Stimulated activated CD8-positive, alpha-beta memory T cell treated with anti-CD3 and anti-CD28 coated beads, Interleukin-12 subunit alpha, Interleukin-12 subunit beta, amount 100 ng/mL, for 24 hours (primary cell): ENCODE results near the gene GPANK1.
A peak's percentile ranks its signal among the peaks of the same experiment; 100 is the strongest.

Experiments
- DNase-seq: peaks from one replicate; pipeline ENCODE4 v3.0.0-alpha.2; 2020; ENCODE audit errors: extremely low read depth

GPANK1 gene

DNA sequence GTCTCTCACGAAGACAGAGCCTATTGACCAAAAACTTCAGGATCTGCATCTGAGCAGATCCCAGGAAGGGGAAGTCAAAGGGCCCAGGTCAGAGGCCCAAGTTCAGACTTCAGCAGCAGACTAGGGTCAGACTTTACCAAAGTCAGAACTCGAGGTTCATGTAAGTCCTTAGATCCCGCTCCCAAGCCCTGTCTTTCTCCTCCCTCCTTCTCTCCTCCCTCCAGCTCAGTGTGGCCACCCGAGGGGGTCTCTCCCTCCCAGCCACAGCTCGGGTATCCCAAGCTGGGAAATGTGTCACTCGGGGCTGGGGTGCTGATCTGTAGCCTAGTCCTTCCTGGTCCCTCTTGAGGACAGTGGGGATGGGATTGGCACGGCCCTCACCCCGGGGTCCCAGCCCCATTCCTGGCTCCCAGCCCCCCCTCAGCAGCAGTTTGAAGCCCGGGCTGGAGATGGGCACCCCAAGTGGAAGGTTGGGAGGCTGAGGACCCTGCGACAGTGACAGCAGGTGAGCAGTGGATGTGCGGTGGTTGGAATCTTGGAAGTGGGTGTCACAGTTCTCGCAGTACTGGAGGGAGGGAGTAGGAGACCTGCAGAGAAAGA is 2.6 kb downstream of the GPANK1 start:
- no peak for DNase-seq

DNA sequence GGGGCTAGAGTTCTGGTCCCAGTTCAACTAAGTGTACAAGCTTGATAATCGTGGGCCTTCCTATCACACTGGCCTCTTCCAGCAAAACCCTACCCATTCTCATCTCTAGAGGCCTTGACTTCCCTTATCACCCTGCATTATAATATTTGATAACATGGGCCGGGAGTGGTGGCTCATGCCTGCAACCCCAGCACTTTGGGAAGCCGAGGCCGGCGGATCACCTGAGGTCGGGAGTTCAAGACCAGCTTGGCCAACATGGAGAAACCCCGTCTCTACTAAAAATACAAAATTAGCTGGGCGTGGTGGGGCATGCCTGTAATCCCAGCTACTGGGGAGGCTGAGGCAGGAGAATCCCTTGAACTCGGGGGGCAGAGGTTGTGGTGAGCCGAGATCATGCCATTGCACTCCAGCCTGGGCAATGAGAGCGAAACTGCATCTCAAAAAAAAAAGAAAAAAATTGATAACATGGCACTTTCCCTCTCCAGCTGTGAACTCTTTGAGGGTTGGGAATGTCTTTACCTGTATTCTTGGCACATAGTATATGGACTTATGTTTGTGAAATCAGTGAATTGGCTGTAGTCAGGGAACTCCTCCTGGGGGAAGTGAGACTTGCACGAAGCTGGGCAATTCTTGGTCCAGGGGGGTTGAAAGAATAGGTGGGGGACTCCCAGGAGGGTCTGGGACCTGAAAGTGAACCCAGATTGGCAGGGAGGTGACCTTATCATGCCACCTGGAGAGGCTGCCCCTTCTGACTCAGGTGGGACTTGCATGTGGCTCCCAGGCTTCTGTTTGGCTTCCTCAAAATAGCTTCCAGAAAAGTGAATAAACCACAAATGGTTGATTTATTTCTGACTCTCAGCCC is 3.3 kb downstream of the GPANK1 start:
- DNase-seq = no peak

DNA sequence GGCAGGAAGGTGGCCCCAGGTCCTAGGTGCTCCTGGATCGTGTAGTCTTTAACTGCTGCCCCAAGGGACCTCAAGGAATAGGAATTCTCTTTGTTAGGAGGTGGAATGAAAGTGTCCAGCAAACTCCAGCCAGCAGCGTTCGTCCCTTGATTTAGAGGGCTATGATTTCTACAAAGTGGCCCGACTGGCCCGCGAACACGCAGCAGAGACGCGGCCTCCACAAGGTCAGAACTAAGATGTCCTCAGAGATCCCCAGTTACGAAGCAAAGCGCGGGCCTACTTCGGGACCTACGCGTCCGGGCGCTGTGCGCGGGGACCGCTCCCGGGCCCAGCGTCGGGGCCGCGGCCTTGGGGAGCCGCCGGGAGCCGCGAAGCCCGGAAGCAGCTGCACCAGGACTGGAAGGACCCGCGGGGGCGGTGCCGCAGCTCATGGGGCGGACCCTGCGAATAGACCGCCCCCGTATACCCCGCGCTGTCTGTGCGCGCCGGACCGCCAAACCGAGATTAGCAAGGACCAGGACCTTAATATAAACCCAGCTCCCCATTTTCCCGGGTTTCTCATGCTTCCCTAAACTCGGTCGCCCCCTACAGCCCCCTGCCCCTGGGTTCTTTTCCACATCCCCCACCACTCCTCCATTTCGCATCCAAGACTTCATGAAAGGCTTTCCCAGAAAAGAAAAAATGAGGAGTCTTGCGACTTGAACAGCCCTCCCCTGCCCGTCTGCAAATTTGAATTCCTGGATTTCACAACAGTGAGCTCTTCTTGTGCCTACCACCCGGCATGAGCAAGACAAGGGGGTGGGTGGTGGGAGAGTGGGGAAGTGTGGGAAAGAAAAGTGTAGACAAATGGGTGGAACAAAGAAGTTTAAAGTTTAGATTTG is 4.2 kb downstream of the GPANK1 start, which contains the start of gene C6orf47:
Gene C6orf47 (minus strand): TSS at position 398 of the 881 bp plus-strand sequence. CDS start 831 bp downstream, outside the sequence.
- no peak for DNase-seq

DNA sequence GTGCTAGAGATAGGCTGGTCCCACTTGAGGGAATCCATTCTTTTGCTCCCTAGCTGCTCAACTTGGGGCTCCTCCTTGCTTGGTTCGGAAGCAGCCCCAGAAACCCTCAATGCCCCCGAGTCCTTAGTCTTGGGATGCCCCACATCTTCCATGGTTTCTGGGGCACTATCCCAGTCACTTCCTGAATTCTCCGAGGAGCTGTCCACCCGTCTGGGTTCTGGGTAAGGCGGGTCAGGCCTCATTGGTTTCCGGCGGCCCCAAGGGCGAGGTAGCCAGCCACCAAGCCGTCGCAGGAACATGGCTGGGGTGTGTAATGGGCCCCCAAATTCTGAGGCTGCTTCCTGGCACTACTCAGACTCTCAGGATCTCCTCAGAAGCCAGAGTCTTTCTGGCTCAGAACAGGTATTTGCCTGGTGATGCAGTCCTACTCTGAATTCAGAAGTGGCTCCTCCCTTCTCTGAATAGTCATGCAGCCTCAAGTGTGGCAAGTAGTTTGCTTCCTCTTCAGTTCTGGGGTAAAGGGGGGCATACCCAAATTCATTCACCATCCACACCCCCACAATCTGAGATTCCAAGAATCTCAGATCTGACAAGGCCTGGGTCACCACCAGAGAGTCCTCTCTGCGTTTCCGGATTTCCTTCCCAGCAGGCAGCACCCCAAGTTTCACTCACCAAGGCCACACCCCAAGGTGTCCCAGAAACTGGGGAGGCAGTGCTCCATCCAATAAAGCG is 5.0 kb downstream of the GPANK1 start:
- no peak for DNase-seq

DNA sequence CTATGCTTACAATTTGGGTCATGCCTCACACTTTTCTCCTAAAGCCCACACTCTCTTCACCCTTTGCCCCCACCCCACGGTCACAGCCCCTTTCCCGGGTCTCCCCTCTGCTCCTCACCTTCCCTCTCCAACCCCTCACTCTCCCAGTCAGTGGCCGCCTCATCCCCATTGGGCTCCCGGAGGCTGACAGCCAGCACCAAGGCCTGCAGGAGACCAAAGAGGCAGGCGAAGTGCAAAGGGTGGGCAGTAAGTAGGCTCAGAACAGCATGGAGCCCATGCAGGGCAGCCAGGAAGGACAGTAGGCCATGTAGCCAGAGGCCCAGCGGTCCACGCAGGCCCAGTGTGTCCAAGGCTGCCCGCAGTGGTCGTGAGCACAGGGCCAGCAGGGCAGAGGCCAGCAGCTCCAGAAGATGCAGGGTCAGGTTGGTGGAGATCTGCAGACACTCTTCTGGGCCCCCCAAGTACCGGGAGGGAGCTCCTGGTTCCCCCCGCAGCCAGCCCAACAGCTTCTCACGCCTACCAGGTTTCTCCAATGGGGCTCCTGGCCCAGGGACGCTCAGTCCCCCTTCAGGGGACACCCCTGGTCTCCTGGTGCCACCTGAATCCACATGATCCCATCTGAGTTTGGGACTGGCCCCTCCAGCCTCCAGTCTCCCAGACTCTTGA is 5.7 kb downstream of the GPANK1 start:
- no peak for DNase-seq

DNA sequence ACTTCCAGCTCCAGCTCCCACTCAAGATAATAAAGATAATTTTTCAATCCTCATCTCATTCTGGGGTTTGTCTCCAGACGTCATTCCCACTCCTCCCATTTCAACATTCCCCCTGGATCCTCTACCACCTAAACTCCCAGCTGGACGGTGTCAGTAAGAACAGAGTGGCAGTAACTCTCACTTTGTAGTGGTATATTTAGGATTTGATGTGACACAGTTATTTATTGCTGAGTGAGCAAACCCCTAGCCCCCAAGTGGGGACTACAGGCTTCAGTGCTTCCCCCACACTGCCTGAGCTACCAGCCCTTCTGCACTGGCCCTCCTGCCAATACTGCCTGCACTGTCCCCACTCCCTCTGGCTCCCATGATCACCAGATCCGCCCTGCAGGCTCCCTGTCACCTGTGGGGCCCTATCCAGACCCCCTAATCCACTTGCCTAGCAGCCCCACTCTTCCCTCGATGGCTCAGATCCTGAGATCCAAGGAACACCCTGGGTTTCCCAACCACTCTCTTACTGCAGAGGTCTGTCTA is 6.6 kb downstream of the GPANK1 start:
- DNase-seq = no peak

DNA sequence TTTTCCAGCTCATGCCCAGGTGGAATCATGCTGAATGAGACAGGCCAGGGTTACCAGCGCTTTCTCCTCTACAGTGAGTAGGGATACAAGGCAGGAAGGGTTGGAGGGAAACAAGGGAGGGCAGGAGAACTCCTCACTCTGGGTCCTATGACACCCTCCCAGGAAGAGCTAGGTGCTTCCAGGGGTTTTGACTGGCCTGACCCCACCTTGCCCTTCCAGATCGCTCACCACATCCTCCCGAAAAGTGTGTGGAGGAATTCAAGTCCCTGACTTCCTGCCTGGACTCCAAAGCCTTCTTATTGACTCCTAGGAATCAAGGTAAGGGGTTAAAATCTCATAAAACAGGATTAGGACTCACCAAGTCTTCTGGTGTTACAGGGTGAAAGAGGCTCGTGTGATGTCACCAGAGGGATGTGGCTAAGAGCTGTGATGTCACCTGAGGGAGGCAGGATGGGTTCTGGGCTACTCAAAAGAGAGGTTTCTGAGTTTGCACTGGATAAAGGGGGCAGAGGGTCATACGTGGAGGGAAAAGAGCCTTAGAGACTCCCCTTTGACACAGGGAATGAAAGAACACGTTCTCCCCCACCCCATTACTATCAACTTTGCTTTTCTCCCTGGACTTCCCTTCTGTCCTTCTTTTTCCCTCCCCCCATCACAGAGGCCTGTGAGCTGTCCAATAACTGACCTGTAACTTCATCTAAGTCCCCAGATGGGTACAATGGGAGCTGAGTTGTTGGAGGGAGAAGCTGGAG is 7.2 kb downstream of the GPANK1 start:
- no peak for DNase-seq

DNA sequence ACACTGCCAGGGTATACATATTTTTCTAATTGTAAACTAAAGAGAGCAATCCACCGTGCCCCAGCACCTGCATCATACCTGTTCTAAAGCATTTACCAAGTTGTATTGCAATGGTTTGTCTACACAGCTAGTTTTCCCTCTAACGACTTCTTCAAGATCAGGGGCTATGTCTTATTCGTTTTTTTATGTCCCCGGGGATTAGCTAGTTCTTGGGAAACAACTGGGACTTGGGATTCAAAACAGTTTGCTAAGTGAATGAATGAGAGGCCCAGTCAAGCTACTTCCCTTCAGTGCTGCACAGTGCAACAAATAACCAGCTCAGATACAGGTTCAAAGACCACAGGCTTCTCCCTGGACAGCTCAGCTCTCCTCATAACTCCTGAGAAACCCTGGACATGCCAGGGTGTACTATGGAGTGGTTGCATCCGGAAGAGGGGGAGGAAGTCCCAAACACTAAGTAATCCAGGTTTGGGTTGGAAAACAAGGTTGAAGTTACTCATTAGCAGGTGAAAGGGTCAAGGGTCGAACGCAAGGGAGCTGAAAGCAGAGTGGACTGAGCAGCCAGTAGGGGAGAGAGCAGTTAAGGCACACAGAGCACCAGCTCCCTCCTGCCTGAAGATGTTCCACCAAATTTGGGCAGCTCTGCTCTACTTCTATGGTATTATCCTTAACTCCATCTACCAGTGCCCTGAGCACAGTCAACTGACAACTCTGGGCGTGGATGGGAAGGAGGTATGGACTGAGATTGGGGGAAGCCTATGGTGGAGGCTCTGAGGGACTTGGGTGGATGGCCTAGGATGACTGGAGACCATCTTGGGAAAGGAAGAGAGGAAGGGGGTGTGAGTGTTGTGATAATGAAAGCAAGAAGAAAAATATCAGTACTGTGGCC is 9.2 kb downstream of the GPANK1 start, which contains the start of gene APOM:
Gene APOM (plus strand): TSS at position 546 of the 889 bp plus-strand sequence. CDS start 73 bp downstream, at position 619.
- DNase-seq = no peak

DNA sequence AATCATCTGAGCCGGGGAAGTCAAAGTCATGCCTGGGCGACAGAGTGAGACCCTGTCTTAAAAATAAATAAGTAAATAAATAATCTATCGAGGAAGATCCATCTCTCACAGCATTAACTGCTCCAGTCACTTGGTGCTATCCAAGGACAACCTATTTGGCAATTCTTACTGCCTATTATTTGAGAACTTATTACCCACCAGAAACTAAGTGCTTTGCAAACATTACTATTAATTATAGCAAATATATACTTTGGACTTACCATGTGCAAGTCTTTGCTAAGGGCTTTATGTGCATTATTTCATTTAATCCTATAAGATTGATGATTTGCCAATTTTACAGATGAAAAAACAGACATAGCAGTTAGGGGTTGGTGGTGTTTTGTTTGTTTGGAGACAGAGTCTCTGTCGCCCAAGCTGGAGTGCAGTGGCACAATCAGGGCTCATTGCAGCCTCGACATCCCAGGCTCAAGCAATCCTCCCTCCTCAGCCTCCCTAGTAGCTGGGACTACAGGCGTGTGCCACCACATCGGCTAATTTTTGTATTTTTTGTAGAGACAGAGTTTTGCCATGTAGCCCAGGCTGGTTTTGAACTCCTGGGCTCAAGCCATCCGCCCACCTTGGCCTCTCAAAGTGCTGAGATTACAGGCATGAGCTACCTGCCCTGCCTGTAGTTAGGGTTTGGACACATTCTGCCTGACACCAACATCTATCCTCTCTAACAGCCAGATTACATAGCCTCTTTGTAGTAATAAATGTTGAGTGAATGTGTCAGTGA is 10.0 kb downstream of the GPANK1 start:
- no peak for DNase-seq

DNA sequence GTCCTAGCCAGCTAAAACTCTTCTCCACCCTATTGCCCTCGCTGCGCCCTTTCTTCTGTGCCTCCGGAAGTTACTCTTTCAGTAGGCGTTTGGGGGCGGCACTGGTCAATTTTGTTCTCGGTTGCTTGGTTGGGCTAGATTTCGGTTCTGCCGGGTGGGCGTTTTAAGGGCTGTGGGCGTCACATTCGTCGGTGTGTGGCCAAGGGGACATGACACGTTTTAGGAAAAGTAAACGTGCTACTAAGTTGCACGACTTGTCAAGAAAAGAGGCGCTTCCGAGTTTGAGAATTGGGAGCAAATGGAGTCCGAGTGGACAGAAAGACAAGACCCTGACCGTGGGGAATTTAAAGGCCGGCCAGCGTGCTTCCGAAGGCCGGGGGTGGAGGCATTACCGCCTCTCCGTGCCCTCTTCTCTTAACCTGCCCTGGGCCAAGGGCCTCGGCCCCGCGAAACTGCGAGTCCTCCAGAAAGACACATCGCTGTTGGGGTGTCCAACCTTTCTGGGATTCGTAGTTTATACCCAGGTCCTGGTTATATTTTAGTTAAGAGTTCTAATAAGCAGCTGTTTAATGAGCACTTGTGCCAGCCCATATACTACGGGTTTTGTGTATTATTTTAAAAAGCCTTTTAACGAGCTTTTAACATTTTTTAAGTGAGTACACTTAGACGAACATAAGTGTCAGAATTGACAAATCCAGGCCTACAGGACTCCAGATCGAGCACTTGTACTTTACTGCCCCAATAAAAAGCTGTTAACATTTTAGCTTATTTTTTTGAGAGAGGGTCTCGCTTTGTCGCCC is 11.7 kb downstream of the GPANK1 start:
- peak; percentile 68 for DNase-seq

DNA sequence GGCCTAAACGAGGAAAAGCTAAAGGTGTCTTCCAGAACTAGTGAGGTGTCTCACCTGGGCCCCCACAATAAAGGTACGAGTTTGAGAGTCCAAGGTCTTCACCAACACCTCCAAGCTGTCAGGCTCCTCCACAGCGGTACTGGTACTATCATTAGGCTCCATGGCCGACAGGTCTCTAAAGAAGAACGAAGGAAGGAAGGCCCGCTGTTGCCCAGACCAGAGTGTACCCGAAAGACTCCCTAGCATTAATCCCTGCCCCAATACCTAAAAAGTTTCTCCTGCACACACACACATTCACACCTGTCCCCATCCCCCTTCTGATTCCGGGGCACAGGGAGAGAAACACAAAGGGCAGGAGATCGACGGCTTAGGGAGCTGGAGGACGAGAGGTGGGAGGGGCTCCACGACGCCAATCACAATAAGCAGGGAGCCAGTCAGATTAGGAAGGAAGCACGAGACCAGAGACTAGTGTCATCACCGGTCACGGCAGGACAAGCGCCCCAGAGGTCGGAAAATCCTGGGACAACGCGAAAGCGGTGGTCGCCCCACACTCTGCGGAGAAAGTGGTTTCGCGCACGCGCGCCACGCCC is 13.1 kb downstream of the GPANK1 start:
- no peak for DNase-seq

DNA sequence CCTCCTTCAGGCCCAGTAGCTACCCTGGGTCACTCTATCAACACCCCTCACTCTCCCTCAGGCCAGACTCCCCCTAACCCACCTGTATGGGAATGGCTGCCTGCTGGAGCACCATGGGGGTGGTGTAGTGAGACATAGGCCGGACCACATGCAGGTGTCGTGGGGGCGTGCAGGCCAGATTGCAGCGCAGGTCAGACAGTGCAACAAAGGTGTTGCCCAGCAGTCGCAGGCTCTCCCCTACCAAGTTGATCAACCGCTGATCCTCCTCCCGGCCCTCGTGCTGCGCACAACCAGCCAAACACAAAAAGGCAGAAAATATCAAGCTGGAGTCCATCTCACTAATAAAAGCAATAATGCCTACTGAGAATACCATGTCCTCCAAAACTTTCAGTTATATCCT is 19.5 kb downstream of the GPANK1 start:
- no peak for DNase-seq

DNA sequence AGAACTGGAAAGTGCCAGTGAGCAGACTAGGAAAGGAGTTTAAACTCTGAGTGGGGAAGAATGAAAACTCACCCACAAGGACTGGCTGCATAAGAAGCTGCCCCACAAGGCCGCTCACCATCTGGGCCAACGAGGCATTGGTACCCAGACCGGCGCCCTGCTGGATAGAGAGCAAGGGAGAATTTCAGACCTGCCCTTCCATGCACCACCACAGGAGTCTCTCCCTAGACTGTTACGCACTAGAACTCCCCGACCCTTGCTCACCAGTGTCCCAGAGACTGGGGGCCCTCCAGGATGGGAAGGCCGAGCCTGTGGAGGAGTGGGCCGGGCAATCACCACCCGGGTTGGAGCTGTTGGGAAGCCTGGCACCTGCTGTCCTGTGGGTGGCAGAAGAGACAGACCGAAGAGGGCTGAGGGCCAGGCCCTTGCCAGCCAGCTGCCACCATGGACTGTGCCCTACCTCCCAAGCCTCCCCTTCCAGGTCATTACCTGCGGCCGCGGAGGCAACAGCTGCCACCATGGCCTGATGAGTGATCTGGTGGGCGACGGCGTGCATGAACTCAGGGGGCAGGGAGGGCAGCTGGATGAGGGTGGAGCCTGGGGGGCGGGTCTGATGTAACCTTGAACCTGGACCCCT is 20.9 kb downstream of the GPANK1 start:
- DNase-seq = no peak

DNA sequence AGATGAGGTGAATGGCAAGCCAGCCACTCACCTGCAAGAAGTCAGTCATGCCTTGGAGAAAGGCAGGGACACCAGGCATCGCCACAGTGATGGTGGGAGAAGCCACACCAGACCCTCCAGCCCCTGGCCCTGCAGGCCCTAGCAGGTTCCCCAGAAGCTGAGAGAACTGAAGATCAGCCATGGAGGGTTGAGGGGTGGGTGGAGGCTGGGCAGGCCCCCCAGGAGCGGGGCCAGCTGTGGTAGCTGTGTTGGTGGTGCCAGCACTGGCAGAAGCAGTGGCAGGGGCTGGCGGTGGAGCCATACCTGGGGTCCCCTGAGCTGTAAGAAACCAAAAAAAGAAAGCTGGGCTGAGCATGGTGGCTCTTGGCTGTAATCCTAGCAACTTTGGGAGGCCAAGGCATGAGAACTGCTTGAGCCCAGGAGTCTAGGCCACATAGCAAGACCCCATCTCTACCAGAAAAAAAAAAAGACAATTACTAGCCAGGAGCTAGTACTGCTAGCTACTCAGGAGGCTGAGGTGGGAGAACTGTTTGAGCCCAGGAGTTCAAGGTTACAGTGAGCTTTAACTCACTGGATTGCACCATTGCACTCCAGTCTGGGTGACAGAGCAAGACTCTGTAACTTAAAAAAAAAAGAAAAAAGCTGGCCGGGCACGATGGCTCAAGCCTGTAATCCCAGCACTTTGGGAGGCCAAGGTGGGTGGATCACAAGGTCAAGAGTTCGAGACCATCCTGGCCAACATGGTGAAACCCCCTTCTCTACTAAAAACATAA is 21.8 kb downstream of the GPANK1 start:
- no peak for DNase-seq

DNA sequence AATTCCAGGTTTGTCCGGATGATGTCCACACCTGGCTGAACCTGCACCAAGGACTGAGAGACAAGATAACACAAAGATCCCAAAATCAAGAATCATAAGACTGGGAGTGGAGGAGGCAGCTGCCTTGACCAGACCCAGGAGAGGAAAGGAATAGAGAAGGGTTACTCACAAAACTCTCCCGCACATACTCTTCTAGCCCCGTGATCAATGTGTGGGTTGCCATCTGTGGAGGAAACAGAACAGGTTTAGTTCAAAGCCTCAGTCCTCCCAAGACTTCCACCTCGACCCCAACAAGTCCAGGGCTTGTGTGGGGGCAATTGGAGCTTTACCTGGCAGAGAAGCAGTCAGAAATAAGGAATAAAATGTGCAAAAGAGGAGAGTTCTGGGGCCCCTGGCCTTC is 23.4 kb downstream of the GPANK1 start:
- no peak for DNase-seq

DNA sequence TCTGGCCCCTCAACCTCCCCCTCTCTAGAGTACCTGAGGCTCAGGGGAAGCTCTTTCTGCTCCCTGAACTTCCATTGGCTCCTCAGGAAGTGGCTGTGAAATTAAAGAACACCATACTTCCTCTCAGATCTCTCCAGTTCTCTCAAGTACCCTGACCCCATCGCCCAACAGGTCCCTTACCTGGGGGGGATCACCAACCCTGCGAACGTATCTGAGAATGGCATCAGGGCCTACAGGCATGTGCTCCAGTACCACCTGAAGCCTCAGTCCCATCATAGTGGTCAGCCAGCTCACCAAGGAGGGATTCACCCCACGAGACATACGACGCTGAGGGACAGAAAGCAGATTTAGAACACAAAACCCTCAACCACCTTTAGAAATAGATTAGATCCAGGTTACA is 24.2 kb downstream of the GPANK1 start:
- no peak for DNase-seq
